ENCODE data around the gene WDFY4. TPM values are rescaled to one million over a fixed set of nuclear protein-coding genes. Genes with fewer than 3 reads are reported as not detected.
A peak's percentile ranks its signal among the peaks of the same experiment; 100 is the strongest.

Gene WDFY4
- total RNA-seq, 3 donors from 2014 or later = 2.3 to 7.0 (median 5.8) TPM

GRCh38 chr10:48653347-48653746, 31.3 kb upstream of the WDFY4 start:
- no peaks in the 10 kb centered on the region for H3K9me3 ChIP-seq
- H3K4me3 ChIP-seq = no peak overlapping the region
- no peak for DNase-seq (ENCODE audit: low spot score in 2 of 2)
- TF ChIP-seq, protein P1, sequence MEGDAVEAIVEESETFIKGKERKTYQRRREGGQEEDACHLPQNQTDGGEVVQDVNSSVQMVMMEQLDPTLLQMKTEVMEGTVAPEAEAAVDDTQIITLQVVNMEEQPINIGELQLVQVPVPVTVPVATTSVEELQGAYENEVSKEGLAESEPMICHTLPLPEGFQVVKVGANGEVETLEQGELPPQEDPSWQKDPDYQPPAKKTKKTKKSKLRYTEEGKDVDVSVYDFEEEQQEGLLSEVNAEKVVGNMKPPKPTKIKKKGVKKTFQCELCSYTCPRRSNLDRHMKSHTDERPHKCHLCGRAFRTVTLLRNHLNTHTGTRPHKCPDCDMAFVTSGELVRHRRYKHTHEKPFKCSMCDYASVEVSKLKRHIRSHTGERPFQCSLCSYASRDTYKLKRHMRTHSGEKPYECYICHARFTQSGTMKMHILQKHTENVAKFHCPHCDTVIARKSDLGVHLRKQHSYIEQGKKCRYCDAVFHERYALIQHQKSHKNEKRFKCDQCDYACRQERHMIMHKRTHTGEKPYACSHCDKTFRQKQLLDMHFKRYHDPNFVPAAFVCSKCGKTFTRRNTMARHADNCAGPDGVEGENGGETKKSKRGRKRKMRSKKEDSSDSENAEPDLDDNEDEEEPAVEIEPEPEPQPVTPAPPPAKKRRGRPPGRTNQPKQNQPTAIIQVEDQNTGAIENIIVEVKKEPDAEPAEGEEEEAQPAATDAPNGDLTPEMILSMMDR (IDR thresholded peaks at IDR 0.05) = no peak
- TF ChIP-seq POLR2AphosphoS5 (IDR thresholded peaks at IDR 0.05) (no peak), POLR2A (IDR thresholded peaks at IDR 0.05) (no peak)
- no peaks in the 10 kb centered on the region for H3K36me3 ChIP-seq
- H3K27ac ChIP-seq = no peak overlapping the region
- peaks cover 0 to 4% of the 10 kb centered on the region in 2 donors for H3K27me3 ChIP-seq
- intact Hi-C loops (cut with DNase I; ENCODE audit: low total_unique reads) = no loop called here
- H3K4me1 ChIP-seq = no peaks in the 10 kb centered on the region

DNA sequence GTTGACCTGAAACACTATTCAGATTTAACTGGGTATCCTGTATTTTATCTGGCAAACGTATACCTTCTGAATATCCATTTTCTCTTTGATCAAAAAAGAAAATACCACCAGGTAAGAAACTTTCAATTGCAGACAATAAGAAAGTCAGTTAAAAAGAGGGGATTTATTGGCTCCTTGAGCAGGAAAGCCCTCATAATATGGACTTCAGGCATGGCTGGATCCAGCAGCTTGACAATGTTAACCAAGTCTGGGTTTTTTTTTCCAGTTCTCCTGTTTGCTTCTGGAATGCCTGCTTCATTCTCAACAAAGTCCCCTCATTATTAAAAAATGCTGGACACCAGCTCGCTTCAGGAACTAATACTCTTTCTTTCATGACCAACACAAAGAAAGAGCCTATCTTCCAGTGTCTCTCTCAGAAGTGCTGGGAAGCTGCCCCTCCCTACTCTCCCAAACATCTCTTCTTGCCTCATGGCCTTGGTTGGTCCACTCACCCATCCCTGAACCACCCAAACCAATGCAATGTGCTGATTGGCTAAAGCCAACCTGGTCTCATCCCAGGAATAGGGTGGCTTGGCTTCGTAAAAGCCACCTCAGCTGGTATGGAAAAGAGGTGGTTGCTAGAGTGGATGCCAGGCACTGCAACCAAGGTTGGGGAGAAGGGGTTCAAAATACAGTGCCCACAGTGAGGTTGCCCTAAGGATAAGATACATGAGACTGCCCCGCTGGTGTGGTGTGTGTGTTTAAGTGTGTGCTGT, 30.6 kb upstream of the WDFY4 start:
- Histone ChIP-seq H3K27ac (no peak overlapping the region), H3K4me1 (no peaks in the 10 kb centered on the region), H3K4me3 (no peak overlapping the region), H3K27me3 (peaks cover 0 to 4% of the 10 kb centered on the region in 2 donors), H3K9me3 (no peaks in the 10 kb centered on the region), H3K36me3 (no peaks in the 10 kb centered on the region)
- no peak for TF ChIP-seq POLR2AphosphoS5 (IDR thresholded peaks at IDR 0.05)
- TF ChIP-seq, protein P1 (IDR thresholded peaks at IDR 0.05) = no peak
- no peak for TF ChIP-seq POLR2A (IDR thresholded peaks at IDR 0.05)
- intact Hi-C loops (cut with DNase I; ENCODE audit: low total_unique reads) = no loop called here
- DNase-seq (ENCODE audit: low spot score in 2 of 2) = no peak

DNA sequence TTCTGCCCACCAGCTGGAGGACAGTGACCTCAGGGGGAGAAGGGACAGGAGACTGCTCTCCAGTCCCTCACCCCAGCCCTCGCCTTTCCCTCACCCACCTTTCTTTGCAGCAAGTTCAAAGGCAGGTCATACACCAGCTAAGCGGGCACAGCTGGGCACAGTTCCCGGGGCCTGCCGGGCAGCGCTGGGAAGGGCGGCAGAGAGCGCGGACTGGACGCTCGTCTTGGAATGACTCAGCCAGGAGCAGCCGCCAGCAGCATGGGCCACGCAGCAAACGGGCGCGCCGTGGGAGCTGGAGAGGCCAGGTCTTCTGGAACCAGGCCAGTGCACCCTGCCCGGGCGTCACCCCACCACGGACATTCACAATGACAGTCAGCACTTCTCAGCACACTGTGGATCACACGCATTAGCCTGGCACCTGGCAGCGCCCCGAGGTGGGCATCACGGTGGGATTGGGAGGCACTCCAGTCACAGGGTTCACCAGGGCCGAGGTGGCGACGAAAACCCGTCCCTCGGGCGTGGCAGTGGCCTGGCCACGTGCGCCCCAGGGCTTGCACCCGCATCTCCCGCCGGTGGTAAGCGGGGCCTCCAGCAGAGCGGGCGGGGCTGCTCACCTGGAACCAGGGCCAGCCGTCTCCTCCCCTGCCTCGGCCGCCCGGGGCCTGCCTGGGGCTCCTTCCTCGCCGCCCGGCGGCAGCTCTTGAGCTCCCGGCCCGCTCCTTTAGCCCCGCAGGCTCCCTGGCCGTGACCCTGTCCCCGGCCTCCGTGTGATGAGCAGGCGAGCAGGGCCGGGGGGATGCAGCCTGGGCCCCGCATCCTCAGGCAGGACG, 29.0 kb upstream of the WDFY4 start:
- H3K27ac ChIP-seq = peak overlapping the region in 1 of 2 donors; percentile 8
- DNase-seq (ENCODE audit: low spot score in 2 of 2) = peak; percentile 39 to 80
- peak overlapping the region; percentile 51 to 74 (median 60) for H3K4me3 ChIP-seq
- H3K4me1 ChIP-seq = no peaks in the 10 kb centered on the region
- H3K9me3 ChIP-seq = no peaks in the 10 kb centered on the region
- H3K36me3 ChIP-seq = no peaks in the 10 kb centered on the region
- TF ChIP-seq, protein P1 (IDR thresholded peaks at IDR 0.05) = no peak
- TF ChIP-seq POLR2A (IDR thresholded peaks at IDR 0.05) = no peak
- peak in 1 of 3 donors; percentile 37 for TF ChIP-seq POLR2AphosphoS5 (IDR thresholded peaks at IDR 0.05)
- intact Hi-C loops (cut with DNase I; ENCODE audit: low total_unique reads) = loop anchor here (5.0 kb wide), 1 partner anchor 607 kb away; no protein-coding TSS in a partner anchor
- H3K27me3 ChIP-seq = peaks cover 0 to 4% of the 10 kb centered on the region in 2 donors

DNA sequence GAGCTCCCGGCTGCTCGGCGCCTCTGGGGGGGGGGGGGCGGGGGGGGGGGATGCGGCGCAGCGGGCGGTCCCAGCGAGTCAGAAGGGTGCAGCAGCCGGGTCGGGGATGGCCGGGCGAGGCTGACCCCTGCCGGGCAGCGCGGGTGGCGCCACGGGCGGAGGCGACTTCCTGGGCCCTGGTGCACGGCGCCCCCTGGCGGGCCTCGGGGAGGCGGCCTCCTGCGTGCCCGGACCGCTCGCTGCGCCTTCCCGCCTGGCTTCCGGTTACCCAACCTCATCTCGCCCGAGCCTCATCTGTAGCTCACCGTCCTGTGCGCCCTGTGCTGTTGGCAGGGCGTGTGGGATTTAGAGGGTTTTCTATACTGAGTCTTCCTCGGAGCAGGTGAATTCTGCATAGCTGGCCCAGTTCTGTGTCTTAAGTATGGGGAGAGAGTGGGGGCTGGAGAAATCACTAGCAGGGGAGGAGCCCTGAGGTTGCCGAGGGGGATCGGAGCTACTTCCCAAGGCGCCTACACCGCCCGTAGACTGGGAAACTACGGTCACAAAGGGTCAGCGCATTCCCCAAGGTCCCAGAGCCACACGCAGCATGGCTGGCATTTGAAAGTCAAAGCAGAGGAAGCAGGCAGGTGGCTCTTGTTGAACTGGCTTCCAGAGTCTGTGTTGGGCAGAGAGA, 28.3 kb upstream of the WDFY4 start:
- TF ChIP-seq POLR2A (IDR thresholded peaks at IDR 0.05) (no peak), POLR2AphosphoS5 (IDR thresholded peaks at IDR 0.05) (no peak)
- TF ChIP-seq, protein P1 (IDR thresholded peaks at IDR 0.05) = peak; percentile 51 to 98 (median 61)
- Histone ChIP-seq H3K36me3 (no peaks in the 10 kb centered on the region), H3K4me3 (peak overlapping the region; percentile 51 to 74 (median 60)), H3K27me3 (peaks cover 0 to 4% of the 10 kb centered on the region in 2 donors), H3K9me3 (no peaks in the 10 kb centered on the region), H3K4me1 (no peaks in the 10 kb centered on the region), H3K27ac (no peak overlapping the region)
- peak; percentile 81 to 91 for DNase-seq (ENCODE audit: low spot score in 2 of 2)
- intact Hi-C loops (cut with DNase I; ENCODE audit: low total_unique reads) = loop anchor here (5.0 kb wide), 1 partner anchor 606 kb away; no protein-coding TSS in a partner anchor

Data from breast epithelium (tissue), 4 donors.